ENCODE measurements around the gene RAB12.
A peak's percentile ranks its signal among the peaks of the same experiment; 100 is the strongest.
"Not testable (repeated sequence)": the region's sequence is repeated elsewhere in the genome, so short reads cannot be mapped to it uniquely, and the experiment has no call there.

The RAB12 gene, protein sequence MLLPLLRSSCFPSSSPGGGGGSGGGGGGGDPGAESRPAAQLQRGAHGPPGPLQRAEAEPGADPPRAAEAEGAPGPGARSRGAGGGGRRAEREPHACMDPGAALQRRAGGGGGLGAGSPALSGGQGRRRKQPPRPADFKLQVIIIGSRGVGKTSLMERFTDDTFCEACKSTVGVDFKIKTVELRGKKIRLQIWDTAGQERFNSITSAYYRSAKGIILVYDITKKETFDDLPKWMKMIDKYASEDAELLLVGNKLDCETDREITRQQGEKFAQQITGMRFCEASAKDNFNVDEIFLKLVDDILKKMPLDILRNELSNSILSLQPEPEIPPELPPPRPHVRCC

DNA sequence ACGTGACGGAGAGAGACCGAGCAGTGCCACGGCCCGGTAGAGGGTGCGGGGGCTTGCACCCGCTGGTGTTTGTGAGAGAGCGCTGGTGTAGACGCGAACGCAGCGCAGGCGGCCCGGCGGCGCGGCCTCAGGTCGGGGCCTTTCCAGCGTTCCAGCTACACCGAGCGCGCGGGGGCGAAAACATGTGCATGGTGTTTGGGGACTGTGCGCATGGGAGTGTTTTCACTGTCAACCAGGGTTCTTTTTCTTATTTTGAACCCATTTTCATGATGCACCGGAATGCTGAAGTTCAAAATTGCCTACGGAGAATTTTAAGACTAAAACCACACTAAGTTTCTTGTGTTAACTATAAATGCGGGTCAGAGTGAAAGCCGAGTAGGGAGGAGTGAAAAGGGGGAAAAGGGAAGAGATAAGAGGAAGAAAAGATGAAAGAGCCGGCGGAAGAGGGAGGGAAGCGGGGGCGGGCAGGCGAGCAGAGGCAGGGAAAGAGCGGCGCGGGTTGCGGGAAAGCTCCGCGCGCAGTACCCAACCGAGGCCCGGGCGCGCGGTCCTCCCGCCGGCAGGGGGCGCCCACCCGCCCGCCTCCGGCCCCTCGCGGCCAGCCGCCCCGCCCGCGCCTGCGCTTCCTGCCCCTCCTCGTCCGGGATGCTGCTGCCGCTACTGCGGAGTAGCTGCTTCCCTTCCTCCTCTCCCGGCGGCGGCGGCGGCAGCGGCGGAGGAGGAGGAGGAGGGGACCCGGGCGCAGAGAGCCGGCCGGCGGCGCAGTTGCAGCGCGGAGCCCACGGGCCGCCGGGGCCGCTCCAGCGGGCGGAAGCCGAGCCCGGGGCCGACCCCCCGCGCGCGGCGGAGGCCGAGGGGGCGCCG is at the start of gene RAB12:
RAB12 (plus strand) TSS at position 643 of the 864 bp plus-strand sequence; CDS start at position 646, 3 bp downstream.
- DNase-seq = peak; percentile 46

DNA sequence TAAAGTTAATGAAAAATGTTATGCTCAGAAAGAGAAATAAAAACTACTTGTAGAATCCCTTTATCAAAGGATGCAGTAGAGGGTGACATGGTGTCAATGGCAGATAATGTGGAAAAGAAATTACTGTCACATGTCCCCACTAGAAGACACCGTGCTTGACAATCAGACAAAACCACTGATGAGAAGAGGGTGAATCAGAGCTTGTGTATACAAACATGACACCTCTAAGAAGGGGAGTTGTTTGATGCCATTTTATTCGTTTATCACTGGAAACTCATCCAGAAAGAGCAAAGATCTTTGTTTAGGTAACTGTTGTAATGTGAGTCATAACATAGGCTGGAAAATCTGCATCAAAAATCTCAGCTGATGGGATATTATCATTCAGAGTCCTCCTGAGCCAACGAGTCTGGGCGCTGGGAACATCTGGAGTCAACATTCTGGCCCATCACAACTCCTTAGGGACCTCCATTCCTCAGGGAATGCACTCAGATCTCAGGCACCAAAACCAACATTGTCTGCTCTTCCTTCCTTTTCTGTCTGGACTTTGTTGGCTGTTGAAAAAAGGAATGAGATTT is 49.5 kb upstream of the RAB12 start:
- no peak for DNase-seq

DNA sequence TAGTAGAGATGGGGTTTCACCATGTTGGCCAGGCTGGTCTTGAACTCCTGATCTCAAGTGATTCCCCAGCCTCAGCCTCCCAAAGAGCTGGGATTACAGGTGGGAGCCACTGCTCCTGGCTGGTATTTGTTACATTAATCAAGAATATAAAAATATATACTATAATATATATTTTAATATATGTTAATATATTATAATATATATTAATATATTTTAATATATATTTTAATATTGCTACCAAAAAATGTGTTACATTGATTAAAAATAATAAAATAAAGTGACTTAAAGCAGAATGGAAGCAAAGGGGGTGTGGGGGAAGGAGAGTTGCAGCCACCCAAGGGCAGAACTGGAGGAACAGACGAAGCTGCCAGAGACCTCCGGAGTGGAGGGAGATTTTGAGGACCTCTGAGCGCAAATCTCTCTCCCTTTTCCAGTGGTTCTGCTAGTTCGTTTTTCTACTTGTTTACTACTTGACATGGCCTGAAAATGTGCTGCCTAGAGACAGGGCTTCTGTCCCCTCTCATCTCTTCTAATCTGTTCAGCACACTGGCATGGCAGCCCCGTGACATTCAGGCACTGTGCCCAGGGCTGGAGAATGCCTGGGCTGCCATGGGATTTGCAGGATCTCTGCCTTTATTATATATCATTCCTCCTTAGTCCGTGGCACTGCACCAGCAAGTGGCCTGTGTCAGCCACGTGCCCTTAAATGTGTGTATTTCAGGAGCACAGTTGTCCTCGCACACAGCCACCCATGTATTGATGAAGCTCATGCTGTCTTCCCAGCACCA is 47.9 kb upstream of the RAB12 start:
- no peak for DNase-seq

DNA sequence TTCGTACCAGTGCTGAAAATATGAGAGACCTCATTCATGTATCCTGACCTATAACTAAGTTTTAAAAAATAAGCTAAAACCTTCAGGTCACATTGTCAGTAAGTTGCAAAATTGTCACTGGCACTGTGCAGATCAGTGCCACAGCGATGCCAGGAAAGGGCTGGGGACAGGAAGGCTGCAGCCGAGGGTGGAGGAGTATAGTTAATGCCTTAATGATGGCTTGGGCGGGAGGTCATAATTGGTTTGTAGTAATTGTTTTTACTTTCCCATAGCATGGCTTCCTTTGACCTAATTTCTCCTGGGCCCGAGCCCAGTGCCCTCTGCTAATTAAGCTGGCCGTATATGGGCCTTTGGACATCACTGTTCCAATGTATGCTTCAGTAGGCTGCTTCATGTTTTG is 47.2 kb upstream of the RAB12 start:
- no peak for DNase-seq

DNA sequence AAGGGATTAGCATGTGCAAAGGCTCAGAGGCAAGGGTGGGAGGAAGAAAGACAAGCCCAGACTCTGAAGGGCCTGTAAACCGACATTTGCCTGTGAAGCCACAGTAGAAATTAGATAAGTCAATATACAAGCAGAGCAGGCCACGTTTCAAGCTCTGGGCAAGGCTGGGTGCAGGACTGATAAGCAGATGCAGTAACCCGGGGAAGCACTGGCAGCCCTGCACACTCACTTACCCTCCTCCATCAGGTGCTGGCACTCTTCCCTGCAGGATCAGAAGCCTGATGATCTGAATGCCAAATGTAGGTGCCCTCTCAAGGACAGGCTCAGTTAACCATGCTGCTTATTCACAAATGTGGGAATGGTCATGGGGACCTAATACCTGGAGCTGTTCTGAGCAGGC is 46.3 kb upstream of the RAB12 start:
- DNase-seq = no peak

DNA sequence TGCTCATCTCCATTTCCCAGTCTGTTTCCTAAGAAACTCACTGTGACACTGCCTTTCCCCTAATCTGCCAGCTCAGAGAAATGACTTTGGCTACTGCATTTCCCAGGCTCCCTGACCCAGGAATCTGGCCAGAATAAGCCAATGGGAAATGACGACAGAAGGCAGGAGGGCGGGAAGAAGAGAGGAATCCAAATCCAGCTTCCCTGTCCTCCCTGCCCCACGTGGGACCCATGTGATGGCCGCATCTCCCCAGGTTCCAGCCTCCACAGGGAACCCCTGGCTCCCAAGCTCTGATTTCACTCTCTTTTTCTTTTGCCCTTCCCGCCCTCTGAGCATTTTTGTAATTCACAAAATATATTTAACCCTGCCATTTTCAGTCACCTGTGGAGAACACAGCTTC is 37.8 kb upstream of the RAB12 start:
- DNase-seq = no peak

DNA sequence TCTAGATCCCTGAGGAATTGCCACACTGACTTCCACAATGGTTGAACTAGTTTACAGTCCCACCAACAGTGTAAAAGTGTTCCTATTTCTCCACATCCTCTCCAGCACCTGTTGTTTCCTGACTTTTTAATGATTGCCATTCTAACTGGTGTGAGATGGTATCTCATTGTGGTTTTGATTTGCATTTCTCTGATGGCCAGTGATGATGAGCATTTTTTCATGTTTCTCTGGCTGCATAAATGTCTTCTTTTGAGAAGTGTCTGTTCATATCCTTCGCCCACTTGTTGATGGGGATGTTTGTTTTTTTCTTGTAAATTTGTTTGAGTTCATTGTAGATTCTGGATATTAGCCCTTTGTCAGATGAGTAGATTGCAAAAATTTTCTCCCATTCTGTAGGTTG is 35.5 kb upstream of the RAB12 start:
- DNase-seq = not testable (repeated sequence)

DNA sequence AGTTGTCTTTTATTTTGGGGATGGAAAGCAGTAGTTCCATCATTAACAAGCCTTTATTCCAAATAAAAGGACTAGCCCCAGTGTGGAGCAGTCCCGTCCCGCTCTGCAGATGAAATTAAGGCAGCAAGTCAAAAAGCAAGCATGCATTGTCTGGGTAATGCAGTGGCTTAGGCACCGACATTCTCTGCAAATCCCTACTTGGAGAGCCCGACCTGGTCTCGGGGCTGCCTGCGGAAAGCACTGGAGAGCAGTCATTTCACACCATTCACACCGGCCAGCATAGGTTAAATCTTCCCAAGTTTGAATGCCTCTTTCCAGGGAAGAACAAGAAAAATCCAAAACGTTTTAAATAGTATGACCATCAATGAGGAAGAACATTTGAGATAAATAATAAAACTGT is 24.4 kb upstream of the RAB12 start:
- no peak for DNase-seq

DNA sequence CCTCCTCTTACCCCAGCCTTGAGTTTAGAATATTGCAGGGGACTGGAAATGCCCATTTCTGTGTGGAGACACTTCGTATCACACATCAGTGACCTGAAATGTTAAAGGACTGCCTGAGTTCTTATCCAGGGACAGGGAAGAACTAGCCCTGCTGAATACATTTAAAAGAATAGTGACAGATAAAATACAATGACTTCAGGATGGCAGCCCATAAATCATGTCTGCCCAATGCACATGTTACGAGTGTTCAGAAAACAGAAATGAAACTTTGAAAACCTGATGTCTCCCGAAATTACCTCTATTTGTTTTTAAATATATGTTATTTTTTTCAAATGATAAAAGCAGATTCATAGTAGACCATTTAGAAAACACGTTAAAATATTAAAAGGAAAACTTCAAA is 22.3 kb upstream of the RAB12 start:
- DNase-seq = no peak

DNA sequence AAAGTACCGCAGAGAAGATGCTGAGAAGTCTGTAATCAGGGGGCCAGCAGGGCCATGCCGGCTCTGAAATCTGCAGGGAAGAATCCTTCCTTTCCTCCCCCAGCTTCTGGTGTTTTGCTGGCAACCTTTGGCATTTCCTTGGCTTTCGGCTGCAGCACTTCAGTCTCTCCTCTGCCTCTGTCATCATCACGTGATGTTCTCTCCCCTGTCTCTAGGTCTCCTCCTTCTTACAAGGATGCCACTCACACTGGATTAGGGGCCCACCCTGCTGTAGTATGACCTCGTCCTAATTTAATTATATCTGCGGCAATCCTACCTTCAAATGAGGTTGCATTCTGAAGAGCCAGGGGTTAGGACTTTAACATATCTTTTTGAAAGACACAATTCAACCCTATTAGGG is 13.8 kb upstream of the RAB12 start:
- no peak for DNase-seq

DNA sequence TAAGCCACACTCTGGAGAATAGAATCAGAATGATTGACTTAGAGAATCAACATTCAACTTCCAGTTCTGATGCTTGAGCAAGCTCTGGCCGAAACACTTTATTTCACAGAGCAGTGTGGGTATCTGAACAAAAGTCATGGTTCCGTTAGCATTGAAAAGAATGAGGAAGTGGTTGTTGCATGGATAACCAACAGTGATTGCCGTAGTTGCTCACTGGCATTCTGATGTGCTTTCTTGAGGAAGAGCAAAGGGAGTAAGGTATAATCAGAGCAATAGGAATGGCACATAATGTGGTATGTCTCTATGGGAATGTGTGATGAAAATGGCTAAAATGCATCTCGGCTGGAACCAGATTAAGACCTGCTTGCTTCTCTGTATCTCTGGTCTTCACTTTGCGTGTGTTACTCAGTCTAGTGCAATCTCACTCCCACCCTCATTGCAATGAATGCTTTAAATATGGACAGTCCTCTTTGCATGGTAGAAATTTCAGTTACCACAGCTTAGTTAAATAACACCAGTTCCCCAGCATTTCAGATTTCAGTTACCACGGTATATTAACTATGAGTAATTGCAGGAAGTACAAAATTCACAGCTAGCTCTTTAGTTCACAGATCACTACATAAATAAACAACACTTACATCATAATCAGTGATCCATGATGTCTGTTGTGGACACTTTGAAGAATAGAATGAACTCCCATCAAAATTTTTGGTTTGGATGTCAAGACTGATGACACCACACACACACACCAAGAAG is 7.8 kb upstream of the RAB12 start:
- DNase-seq = no peak

DNA sequence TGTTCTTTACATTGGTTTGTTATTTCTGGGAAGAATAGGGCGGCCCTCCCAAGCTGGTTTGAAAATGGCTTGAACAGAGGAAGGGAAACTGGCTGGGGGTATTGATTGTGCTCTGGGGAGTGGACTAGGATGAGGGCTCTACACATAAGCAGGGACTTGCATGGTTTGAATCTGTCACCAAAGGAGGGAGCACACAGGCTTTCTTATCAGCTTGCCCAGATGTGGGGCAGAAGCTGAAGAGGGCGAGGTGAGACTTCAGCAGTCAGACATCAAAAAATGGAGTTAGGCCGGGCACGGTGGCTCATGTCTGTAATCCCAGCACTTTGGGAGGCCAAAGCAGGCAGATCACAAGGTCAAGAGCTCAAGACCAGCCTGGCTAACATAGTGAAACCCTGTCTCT is 7.2 kb upstream of the RAB12 start:
- DNase-seq = no peak

DNA sequence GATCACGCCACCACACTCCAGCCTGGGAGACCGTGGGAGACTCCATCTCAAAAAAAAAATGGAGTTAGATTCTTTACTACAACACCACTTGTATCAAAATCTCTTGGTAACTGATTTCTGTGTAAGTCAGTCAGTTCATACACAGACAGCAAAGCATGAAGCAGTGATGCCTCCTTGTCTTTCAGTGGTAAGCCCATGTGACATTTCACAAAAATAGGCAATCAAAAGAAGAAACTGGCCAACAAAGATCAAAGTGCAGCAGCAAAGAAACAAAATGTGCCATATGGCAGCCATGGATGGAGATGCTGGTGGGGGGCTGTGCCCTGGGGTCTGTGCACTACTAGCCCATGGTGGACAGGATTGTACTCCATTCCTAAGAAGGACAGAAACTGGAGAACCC is 6.7 kb upstream of the RAB12 start:
- DNase-seq = no peak

DNA sequence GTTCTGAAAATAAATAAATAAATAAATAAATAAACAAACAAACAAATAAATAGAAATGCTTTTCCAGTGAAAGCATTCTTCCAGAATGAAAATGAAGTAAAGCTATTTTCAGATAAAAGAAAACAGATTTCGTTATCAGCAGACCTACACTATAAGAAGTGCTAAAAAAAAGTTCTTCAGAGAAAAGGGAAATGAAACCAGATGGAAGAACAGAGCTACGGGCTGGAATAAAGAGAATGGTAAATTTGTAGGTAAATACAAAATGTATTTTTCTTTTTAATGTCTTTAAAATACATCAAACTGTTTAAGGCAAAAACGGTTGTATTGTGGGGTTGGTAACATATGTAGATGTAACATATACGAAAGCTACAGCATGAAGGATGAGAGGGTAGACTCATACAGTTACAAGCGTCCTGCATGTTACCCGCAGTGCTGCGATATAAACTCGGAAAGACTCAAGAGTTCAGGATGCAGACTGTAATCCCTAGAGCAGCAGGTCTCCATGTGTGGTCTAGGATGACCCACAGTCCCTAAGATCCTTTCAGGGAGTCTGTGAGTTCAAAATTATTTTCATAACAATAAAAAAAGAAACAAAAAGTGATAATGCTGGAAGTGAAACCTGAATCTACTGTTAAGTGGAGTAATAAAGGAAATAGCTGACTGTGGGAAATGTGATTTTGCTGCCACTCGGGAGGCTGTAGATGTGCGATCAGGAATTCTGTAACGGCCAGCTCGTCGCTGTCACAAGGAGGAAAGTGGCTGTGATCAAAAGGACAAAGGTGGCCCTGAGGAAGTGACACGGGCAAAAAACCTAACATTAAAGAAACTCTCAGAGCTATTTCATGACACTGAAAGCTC is 5.3 kb upstream of the RAB12 start:
- no peak for DNase-seq

DNA sequence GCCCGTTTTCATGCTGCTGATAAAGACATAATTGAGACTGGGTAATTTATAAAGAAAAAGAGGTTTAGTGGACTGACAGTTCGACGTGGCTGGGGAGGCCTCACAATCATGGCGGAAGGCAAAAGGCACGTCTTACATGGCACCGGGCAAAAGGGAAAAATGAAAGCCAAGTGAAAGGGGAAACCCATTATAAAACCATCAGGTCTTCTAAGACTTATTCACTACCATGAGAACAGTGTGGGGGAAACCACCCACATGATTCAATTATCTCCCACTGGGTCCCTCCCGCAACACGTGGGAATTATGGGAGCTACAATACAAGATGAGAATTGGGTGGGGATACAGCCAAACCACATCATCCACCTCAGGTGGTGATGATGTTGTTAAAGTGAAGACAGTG is 3.3 kb upstream of the RAB12 start:
- no peak for DNase-seq

DNA sequence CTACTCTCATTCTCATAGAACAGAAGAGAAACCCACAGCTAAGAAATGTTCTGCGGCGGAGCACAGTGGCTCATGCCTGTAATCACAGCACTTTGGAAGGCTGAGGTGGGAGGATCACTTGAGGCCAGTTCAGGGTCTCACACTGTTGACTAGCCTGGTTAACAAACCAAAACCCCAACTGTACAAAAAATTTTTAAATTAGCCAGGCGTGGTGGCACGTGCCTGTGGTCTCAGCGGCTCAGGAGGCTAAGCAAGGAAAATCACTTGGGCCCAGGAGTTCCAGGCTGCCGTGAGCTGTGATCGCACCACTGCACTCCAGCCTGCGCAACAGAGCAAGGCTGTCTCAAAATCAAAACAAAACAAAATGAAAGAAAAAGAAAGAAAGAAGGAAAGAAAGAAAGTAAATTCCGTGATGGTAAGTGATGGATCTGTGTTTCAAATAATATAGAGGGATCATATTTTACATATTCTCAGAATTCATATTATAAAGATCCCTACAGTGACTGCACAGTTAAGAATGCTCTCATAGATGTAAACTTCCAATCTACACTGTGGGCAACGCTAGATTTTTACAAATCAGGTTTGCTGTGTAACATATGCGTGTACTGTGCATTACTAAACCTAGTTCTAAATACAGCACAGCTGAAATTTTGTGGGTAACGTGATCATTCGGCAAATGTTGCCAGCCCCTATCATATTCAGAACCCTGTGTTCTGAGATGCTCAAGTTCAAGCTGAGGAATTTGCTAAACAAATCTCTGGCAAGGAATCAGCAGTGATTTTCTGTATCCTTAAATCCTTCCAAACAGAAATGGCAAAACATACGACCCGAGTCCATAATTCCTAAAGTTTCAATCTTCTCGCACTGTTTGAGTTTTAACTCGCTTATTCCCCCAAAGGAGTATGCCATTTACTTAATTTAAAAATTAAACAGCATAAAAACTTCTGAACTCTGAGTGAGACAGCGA is 1.2 kb upstream of the RAB12 start:
- DNase-seq = no peak

DNA sequence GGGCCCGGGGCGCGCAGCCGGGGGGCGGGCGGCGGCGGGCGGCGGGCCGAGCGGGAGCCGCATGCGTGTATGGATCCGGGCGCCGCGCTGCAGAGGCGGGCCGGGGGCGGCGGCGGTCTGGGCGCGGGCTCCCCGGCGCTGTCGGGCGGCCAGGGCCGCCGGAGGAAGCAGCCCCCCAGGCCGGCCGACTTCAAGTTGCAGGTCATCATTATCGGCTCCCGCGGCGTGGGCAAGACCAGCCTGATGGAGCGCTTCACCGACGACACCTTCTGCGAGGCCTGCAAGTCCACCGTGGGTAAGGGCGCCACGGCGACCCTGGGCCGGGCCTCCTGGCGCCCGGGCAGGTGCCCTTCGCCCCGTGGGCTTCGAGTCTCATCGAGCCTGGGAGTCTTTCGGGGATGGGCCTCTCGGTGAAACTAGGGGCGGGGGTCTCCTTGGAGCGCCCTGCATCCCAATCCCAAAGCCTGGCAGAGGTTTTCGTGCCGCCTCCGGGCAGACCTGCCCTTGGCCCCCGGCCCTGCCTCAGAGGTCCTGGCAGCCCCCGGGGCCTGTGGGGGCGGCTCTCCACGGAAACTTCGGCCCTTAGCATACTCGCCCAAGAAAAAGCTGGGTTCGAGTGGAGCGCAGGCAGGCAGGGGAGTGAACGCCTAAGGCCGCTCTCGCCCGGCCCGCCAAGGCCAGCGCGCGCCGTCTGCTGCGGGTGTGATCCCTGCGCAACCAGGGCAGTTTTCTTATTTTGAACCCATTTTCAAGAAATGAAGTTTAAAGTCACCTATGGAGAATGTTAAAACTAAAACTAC is 622 bp downstream of the RAB12 start:
- DNase-seq = peak; percentile 26

DNA sequence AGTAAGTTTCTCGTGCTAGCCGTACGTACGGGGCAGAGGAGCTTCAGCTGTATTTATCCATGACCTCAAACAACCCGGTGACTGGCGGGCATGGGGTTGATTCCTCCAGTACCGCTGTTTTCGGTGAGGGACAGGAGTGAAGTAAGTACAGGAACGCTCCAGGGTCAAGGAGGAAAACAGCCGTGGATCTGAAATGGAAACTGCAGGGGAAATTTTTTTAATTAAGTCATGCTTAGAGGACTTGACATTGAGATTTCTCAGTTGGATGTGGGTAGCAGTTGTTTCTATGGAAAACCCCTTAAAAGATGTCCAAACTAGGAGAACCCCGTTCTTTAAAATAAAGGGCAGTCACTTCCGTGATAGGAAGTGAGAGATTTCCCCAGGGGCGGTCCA is 1.2 kb downstream of the RAB12 start:
- DNase-seq = peak; percentile 26

DNA sequence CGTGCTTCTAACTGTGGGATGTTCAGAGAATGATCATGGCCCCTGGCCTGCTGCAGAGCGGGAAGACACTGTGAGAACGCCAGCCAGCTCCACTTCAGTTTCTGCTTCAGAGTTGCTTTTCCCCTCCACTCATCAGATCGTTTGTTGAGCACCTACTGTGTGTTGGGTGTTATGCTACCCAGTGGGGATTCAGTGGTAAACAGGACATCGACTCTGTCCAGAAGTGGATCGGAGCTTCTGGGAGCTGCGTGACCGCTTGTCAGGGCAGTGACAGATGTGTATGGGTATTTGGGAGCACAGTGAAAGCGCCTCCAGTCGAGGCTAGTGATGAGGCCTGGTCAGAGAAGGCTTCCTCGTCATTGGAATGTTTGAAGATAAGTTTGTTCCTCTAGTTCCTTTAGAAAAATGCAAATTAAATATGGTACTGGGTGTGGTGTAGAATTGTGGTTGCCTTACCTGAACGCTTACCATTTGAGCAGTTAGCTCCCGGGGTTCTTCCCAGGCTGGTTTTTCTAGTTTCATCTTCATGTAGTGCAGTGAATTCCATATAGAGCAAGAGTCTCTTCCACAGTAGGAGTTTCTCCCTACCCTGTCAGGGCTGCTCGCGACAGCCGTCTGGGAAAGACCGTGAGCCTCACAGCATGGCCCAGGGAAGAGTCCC is 2.8 kb downstream of the RAB12 start:
- DNase-seq = no peak

All from KG1 (cell line).